GM19240 (cell line): ENCODE data around the gene IFNL4.
"Not testable (repeated sequence)": the region's sequence is repeated elsewhere in the genome, so short reads cannot be mapped to it uniquely, and the experiment has no call there.

ENCODE experiments used
- DNase-seq: peaks from one replicate; pipeline ENCODE4 v3.0.0; 2011; ENCODE audit warnings: low spot score; ENCODE audit not compliant: insufficient read length

IFNL4 gene

DNA sequence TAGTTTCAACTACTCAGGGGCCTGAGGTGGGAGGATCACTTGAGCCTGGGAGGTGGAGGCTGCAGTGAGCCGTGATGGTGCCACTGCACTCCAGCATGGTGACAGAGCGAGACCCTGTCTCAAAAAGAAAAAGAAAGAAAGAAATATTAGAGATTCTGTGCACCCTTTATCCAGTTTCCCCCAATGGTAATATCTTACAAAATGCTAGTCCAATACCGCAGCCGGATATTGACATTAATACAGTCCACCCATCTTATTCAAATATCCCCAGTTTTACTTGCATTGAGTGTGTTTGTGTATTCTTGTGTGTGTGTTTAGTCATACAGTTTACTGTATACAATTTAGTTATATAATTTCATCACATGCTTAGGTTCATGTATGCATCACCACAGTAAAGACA lies 8.6 kb upstream of the IFNL4 start:
- DNase-seq: no peak

DNA sequence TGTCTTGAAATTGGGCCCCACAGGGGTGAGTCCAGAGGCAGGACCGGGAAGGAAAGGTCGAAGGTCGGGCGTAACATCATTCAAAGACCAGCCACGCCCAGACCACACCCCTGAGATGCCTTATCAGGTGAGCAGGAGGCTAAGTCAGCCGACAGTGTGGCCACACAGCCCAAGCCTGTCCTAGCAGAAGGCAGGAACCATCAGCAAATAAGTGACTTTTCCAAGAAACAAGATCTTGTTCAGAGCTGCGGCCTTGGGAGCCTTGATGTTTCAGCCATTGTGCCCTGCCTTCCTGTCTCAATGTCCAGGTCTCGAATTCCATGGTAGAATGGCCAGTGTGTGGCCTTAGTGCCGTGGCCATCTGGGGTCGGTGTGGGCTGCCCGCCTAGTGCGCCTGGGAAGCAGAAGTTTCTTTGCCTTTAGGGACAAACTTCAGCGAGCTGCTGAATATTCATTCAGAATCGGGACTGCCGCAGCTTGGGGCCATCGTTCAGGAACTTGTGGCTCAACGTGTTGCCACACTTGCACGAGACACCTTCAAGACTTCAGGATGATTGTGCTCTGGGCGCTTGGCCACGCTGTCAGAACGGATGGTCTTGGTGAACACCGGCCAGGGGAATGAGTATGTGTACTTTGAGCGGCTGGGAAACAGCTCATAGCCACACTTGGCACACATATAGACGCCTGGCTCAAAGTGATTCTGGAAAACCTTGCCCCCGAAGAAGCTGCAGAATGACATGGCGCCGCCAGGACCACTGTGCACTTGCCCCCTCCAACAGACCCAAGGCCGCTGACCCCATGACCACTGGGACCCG lies 6.1 kb upstream of the IFNL4 start:
- DNase-seq: no peak

DNA sequence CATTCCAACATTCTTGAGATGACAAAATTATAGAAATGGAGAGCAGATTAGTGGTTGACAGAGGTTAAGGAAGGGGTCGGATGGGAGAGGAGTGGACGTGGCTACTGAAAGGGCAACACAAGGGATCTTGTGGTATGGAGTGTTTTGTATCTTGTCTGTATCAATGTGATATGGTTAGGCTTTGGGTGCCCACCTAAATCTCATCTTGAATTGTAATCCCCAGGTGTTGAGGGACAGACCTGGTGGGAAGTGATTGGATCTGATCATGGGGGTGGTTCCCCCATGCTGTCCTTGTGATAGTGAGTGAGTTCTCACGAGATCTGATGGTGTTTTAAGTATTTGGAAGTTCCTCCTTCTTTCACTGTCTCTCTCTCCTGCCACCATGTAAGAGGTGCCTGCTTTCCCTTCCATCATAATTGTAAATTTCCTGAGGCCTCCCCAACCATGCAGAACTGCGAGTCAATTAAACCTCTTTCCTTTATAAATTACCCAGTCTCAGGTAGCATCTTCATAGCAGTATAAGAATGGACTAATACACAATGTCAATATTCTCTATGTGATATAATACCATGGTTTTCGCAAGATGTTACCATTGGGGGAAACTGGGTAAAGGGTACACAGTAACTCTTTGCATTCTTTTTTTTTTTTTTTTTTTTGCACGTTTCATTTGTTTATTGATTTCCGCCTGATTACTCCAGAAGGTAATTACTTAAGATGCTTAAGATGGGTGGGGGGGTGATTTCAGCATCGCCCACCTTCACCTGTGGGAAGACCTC lies 4.9 kb upstream of the IFNL4 start:
- DNase-seq: no peak

DNA sequence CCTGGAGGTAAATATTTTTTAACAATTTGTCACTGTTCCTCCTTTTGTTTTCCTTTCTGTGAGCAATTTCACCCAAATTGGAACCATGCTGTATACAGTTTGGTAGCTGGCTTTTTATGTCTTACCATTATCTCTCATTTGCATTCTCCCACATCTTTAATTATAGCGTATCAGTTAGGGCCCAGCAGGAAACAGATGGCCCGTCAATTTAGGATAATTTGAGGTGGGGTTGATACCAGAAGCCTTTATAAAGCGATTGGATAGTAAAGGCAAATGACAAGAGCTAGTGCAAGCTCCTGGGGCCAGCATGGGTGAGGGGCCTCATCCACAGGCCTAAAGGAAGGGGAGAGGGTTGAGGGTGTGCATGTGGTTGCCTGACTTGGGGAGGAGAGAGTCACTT lies 3.8 kb upstream of the IFNL4 start:
- no peak for DNase-seq

DNA sequence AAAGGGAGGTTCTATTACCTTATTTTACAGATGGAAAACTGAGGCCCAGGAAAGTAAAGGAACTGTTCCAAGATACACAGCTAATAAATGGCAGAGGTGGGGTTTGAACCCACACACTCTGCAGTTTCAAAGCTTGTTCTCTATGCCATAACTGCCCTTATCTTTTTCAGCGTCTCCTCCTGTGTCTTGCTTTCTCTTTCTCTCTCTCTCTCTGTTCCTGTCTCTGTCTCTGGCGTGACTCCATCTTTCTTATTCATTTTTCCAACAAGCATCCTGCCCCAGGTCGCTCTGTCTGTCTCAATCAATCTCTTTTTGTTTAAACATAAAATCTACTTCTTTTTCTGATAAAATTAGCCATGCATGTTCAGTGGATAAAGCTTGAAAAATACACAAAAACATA lies 3.2 kb upstream of the IFNL4 start:
- no peak for DNase-seq

DNA sequence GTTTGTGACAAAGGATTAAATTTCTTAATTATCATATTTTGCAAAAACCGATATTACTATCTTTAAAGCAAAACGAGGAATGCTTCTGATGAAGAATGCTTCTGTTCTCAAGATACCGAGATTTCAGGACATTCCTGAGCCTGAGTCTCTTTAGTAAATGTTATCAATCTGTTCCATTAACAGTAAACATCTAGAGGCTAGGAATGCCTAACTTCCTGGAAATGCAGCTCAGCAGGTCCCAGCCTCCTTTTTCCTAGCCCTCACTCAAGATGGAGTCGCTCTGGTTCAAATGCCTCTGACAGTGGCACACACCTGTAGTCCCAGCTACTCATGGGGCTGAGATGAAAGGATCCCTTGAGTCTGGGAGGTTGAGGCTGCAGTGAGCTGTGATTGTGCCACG lies 2.4 kb upstream of the IFNL4 start:
- DNase-seq: no peak

DNA sequence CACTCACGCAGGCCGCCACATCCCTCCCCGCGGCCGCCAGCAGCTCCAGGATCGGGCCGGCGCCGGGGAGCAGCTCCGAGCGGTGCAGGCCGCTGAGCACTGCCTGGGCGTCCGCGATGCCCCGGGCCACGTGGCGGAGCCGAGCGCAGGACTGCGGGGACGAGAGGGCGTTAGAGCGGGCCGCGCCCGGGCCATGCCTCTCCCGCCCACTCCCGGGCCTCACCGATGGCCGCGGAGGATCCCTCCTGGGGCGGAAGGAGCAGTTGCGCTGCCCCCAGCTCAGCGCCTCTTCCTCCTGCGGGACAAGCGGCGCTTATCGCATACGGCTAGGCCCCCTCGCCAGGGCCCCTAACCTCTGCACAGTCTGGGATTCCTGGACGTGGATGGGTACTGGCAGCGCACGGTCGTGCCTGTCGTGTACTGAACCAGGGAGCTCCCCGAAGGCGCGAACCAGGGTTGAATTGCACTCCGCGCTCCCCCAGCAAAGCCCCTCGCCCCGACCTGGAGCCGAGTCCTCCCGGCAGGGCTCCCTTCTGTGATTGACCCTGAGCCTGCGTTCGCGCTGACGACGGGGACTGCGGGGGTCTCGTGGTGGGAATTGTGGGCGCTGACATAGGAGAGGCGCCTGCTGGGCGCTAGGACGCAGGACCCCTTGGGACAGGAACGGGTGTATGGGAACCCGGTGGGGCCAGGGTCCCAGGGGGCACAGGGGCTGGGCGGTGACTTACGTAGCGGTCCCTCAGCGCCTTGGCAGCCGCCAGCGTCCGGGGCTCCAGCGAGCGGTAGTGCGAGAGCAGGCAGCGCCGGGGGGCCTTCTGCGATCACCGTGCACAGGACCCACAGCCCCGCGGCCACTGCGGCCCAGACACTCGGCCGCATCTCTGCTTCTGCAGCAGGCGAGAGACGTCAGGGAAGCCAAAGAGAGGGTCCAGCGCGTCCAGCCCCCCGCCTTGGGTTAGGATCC lies 673 bp downstream of the IFNL4 start:
- DNase-seq: no peak

DNA sequence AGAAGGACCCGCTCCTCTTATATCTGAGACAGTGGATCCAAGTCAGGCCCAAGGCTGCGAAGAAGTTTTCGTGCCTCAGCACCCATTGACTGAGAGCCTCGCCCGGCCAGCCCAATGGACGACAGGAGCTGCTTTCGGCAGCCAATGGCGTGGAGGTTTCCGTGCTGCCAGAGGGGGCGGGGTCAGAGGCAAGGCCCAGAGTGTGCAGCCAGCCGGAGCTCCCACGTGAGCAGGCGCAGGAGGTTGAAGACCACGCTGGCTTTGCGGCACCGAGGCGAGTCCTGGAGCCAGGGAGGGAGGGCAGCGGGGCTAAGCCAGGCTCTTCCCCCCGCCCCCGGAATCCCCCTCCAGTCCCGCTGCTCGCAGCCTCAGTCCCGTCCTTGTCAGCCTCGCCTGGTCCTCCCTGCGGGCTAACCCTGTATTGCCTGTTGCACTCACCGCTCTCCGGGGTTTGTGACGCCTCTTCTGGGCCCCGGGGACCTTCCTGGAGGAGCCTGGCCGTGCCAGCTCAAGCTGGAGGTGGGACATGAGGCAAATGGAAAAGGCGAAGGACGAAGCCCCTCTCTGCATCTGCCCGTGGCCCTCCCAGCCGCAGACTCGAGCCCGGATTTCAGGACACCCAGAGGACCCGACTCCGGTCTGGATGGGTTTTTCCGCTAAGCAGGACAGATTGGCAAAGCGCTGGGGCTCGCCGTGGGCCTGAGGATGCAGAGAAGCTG lies 1.5 kb downstream of the IFNL4 start:
- DNase-seq: no peak

DNA sequence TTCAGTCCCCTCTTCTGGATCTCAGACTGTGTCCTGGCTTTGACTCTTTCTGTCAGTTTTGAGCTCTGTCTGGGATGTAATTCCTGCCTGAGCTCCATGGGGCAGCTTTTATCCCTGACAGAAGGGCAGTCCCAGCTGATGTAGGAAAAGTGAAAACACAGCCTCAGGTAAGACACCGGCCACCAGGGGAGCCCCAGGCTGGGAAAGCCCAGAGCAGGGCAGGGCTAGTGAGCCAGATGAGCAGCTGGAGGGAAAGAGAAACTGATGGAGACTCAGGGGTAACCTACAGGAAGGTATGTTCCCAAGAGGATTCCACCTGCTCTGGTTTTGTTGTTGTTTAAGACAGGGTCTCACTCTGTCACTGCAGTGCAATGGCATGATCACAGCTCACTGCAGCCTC lies 3.5 kb downstream of the IFNL4 start:
- DNase-seq: not testable (repeated sequence)

DNA sequence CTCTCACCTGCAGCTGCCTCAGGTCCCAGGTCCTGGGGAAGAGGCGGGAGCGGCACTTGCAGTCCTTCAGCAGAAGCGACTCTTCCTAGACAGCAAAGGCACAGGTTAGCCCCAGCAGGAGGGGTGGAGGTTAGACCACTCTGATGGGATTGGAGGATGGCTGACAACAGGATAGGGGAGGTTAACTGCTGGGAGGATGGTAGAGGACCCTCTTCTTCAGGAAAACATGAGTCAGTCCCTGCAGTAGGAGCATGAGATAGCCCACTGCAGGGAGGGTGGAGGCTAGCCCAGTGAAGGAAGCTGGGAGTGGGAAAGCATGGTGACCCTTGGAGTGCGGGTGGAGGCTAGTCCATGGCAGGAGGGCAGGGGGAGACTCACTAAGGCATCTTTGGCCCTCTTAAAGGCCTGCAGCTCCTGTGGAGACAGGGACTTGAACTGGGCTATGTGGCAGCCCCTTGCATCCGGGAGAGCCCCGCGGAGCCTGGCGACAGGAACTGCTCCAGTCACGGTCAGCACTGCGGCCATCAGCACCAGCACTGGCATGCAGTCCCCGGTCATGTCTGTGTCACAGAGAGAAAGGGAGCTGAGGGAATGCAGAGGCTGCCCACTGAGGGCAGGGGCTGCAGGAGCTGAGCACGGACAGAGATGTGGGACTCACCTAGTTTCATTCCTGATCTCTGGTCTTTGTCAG lies 4.1 kb downstream of the IFNL4 start, which contains the start of gene IFNL3:
TSS of gene IFNL3 (minus strand) at position 597 of the 691 bp plus-strand sequence. CDS start at position 558, 39 bp downstream.
- DNase-seq: not testable (repeated sequence)

DNA sequence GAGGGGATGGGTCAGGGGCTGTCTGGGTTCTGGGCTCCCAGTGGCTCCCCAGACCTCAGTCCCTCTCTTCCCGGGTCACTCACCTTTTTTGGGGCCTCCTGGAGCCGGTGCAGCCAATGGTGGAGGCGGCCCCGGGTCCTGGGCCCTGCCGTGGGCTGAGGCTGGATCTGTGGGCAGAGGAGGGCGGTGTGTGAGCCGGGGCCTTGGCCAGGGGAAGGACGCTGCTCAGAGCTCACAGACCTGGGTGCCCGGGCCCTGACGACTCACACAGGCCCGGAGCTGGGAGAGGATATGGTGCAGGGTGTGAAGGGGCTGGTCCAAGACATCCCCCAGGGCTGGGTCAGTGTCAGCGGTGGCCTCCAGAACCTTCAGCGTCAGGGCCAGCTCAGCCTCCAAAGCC lies 4.9 kb downstream of the IFNL4 start:
- not testable (repeated sequence) for DNase-seq

DNA sequence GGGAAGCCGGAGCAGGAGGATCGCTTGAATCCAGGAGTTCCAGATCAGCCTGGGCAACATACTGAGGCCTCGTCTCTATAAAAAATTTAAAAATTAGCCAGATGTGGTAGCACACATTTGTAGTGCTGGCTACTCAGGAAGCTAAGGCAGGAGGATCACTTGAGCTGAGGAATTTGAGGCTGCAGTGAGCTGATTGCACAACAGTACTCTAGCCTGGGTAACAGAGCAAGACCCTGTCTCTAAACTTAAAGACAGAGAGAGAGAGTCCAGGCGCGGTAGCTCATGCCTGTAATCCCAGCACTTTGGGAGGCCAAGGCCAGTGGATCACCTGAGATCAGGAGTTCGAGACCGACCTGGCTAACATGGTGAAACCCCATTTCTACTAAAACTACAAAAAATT lies 8.2 kb downstream of the IFNL4 start:
- no peak for DNase-seq

DNA sequence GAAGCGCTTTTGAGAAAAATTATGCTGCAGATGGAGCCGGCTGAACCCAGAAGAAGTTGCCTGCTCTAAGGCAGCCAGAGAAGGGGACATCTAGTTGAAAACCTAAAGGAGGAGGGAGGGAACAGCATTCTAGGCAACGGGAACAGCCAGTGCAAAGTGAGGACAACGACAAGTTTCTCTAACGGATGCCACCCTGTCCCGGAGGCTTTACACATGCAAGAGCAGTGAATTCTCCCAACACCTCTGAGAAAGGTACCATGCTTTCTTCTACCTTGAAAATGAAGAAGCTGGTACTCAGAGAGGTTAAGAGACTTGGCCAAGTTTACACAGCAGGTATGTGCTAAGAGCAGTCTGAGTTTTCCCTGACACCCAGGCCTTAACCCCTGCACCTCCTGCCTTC lies 9.7 kb downstream of the IFNL4 start:
- no peak for DNase-seq

DNA sequence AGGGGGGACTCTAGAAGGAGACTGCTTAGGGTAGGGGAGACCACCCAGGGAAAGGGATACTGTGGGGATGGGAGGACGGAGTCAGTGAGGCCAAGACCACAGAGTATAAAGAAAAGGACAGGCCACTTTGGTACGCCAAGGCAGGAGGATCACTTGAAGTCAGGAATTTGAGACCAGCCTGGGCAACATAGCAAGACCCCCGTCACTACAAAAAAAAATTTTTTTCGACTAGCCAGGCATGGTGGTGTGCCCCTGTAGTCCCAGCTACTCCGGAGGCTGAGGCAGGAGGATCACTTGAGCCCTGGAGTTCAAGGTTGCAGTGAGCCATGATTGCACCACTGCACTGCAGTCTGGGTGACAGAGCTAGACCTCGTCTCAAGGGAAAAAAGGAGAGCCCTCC lies 10.4 kb downstream of the IFNL4 start:
- DNase-seq: no peak

DNA sequence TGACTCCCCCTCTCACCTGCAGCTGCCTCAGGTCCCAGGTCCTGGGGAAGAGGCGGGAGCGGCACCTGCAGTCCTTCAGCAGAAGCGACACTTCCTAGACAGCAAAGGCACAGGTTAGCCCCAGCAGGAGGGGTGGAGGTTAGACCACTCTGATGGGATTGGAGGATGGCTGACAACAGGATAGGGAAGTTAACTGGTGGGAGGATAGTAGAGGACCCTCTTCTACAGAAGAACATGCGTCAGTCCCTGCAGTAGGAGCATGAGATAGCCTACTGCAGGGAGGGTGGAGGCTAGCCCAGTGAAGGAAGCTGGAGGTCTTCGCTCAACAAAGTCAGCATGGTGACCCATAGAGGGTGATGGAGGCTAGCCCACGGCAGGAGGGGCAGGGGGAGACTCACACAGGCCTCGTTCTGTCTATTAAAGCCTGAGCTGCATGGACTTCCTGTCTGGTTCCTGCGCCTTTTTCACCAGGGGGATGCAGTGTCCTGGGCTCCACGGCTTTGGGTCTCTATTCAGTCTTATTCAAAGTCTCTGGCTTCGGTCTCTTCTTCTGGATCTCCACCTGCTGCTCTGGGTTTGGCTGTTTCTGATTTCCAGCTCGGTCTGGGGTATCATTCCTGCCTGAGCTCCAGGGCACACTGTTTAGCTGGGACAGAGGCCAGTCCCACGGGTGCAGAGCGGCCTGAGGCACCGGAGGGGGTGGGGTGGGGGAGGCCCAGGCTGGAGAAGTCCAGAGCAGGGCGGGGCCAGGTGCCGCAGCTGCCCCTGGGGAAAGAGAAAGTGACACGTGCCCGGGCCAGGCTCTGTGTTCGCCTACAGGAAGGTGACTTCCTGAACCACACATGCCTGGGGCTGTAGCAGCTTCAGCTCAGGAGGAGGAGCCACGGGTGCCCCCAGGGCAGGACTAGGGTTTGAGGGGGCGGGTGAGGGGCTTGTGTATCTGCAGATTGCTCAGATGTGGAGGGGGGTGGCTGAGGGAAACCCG lies 11.2 kb downstream of the IFNL4 start:
- DNase-seq: peak; percentile 37

DNA sequence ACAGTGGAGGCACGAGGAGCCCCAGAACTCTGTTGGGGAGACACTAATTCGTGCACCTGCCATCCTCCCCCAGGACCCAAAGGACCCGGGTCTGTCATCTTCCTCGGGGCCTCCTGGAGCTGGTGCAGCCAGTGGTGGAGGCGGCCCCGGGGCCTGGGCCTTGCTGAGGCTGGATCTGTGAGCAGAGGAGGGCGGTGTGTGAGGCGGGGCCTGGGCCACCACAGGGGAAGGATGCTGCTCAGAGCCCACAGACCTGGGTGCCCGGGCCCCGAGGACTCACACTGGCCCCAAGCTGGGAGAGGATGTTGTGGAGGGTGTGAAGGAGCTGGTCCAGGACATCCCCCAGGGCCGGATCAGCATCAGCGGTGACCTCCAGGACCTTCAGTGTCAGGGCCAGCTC lies 12.1 kb downstream of the IFNL4 start:
- no peak for DNase-seq

DNA sequence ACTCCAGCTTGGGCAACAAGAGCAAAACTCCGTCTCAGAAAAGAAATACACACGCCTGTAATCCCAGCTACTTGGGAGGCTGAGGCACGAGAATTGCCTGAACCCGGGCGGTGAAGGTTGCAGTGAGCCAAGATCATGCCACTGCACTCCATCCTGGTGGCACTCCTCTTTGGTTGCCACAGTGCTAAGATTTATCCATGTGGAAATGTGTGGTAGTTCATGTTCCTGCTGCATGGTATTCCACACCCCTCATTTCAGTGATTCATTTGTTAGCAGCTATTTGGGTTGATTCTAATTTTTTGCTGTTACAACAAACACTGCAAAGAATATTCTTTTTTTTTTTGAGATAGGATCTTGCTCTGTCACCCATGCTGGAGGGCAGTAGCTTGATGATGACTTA lies 15.9 kb downstream of the IFNL4 start:
- no peak for DNase-seq

DNA sequence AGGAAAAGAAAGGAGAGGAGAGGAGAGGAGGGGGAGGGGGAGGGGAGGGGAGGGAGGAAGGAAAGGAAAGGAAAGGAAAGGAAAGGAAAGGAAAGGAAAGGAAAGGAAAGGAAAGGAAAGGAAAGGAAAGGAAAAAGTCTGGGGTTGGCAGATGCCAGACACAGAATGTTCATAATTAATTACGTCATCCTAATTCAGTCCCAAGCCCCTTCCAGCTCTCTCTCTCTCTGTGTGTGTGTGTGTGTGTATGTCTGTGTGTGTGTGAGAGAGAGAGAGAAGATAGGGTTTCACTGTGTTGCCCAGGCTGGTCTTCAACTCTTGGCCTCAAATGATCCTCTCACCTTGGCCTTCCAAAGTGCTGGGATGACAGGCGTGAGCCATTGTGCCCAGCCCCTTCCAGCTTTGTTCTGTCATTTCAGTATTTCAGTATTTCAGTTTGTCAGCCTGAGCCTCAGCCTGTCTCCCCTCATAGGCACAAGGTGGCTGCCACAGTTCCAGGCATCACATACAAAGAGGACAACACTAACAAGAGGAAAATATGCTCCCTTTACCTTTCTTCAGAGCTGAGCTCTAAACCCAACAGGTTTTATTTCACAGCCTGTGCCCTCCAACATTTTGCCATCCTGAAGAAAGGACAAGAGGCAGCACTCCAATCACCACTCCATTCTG lies 18.4 kb downstream of the IFNL4 start:
- DNase-seq: no peak

DNA sequence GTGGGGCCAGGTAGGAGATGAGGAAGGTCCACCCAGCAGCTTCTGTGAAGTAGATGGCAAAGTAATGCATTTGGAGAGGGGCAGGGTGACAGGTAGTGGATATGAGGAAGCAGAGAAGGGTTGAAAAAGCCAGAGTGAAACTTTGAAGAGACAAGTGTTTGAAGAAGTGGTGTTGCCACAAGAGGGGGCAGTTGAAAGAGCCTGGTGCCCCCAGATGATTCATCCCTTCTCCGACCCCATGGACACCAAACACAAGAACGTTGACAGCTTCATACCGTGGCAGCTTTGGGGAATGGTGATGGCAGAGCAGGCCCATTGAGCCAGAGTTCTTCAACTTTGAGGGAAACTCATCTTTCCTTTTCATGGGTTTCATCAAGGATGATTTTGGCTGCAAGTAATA lies 23.7 kb downstream of the IFNL4 start:
- DNase-seq: no peak
